Measurements from ENCODE around the gene LRRC4C.

Gene LRRC4C

GRCh38 chr11:41437006-41437490 lies 22.4 kb downstream of the LRRC4C start:
- TF ChIP-seq EGR1 (IDR thresholded peaks at IDR 0.05) (no peak), USF1 (IDR thresholded peaks at IDR 0.05) (no peak), TAF1 (IDR thresholded peaks at IDR 0.05; ENCODE audit: low read depth) (no peak), TCF12 (IDR thresholded peaks at IDR 0.05; ENCODE audit: low read depth) (no peak), RAD21 (IDR thresholded peaks at IDR 0.05; ENCODE audit: low read depth) (no peak), NFIC (IDR thresholded peaks at IDR 0.05) (no peak), CEBPB (IDR thresholded peaks at IDR 0.05) (no peak), YY1 (IDR thresholded peaks at IDR 0.05; ENCODE audit: low read depth) (no peak), MAX (IDR thresholded peaks at IDR 0.05) (no peak), TEAD4 (IDR thresholded peaks at IDR 0.05) (no peak), ZBTB7A (IDR thresholded peaks at IDR 0.05; ENCODE audit: low read depth) (no peak), EP300 (IDR thresholded peaks at IDR 0.05; ENCODE audit: borderline replicate concordance) (no peak), FOXM1 (IDR thresholded peaks at IDR 0.05; ENCODE audit: borderline replicate concordance, low read depth) (no peak), CREB1 (IDR thresholded peaks at IDR 0.05; ENCODE audit: low read depth) (no peak), REST (IDR thresholded peaks at IDR 0.05; ENCODE audit: low read depth) (no peak)

GRCh38 chr11:41435531-41435930 lies 23.9 kb downstream of the LRRC4C start:
- no peak for TF ChIP-seq TAF1 (IDR thresholded peaks at IDR 0.05; ENCODE audit: low read depth)
- TF ChIP-seq CREB1 (IDR thresholded peaks at IDR 0.05; ENCODE audit: low read depth): no peak
- no peak for TF ChIP-seq RAD21 (IDR thresholded peaks at IDR 0.05; ENCODE audit: low read depth)
- TF ChIP-seq FOXM1 (IDR thresholded peaks at IDR 0.05; ENCODE audit: borderline replicate concordance, low read depth): no peak
- no peak for TF ChIP-seq TEAD4 (IDR thresholded peaks at IDR 0.05)
- no peak for TF ChIP-seq CEBPB (IDR thresholded peaks at IDR 0.05)
- TF ChIP-seq NFIC (IDR thresholded peaks at IDR 0.05): no peak
- no peak for TF ChIP-seq YY1 (IDR thresholded peaks at IDR 0.05; ENCODE audit: low read depth)

GRCh38 chr11:41431784-41432183 lies 27.7 kb downstream of the LRRC4C start:
- no peak for TF ChIP-seq TCF12 (IDR thresholded peaks at IDR 0.05; ENCODE audit: low read depth)
- no peak for TF ChIP-seq TEAD4 (IDR thresholded peaks at IDR 0.05)
- no peak for TF ChIP-seq FOXM1 (IDR thresholded peaks at IDR 0.05; ENCODE audit: borderline replicate concordance, low read depth)
- TF ChIP-seq REST (IDR thresholded peaks at IDR 0.05; ENCODE audit: low read depth): no peak
- no peak for TF ChIP-seq YY1 (IDR thresholded peaks at IDR 0.05; ENCODE audit: low read depth)
- no peak for TF ChIP-seq RAD21 (IDR thresholded peaks at IDR 0.05; ENCODE audit: low read depth)
- no peak for TF ChIP-seq NFIC (IDR thresholded peaks at IDR 0.05)
- TF ChIP-seq ZBTB7A (IDR thresholded peaks at IDR 0.05; ENCODE audit: low read depth): no peak
- no peak for TF ChIP-seq EP300 (IDR thresholded peaks at IDR 0.05; ENCODE audit: borderline replicate concordance)
- no peak for TF ChIP-seq MAX (IDR thresholded peaks at IDR 0.05)
- TF ChIP-seq EGR1 (IDR thresholded peaks at IDR 0.05): no peak
- TF ChIP-seq CREB1 (IDR thresholded peaks at IDR 0.05; ENCODE audit: low read depth): no peak
- no peak for TF ChIP-seq CEBPB (IDR thresholded peaks at IDR 0.05)
- no peak for TF ChIP-seq USF1 (IDR thresholded peaks at IDR 0.05)
- no peak for TF ChIP-seq TAF1 (IDR thresholded peaks at IDR 0.05; ENCODE audit: low read depth)

GRCh38 chr11:41419901-41420300 lies 39.6 kb downstream of the LRRC4C start:
- TF ChIP-seq EP300 (IDR thresholded peaks at IDR 0.05; ENCODE audit: borderline replicate concordance) (no peak), TEAD4 (IDR thresholded peaks at IDR 0.05) (no peak), REST (IDR thresholded peaks at IDR 0.05; ENCODE audit: low read depth) (no peak), MAX (IDR thresholded peaks at IDR 0.05) (no peak), NFIC (IDR thresholded peaks at IDR 0.05) (no peak), CREB1 (IDR thresholded peaks at IDR 0.05; ENCODE audit: low read depth) (no peak), EGR1 (IDR thresholded peaks at IDR 0.05) (no peak), CEBPB (IDR thresholded peaks at IDR 0.05) (no peak), FOXM1 (IDR thresholded peaks at IDR 0.05; ENCODE audit: borderline replicate concordance, low read depth) (no peak), ZBTB7A (IDR thresholded peaks at IDR 0.05; ENCODE audit: low read depth) (no peak), TCF12 (IDR thresholded peaks at IDR 0.05; ENCODE audit: low read depth) (no peak), RAD21 (IDR thresholded peaks at IDR 0.05; ENCODE audit: low read depth) (no peak), USF1 (IDR thresholded peaks at IDR 0.05) (no peak), TAF1 (IDR thresholded peaks at IDR 0.05; ENCODE audit: low read depth) (no peak), YY1 (IDR thresholded peaks at IDR 0.05; ENCODE audit: low read depth) (no peak)
